Liver (tissue), 9 donors: ENCODE results near the gene MTA3. TPM values are rescaled to one million over a fixed set of nuclear protein-coding genes. Genes with fewer than 3 reads are reported as not detected.

Experiments used
- DNase-seq: peaks from one replicate; pipeline ENCODE4 v3.0.0-alpha.2; 2017; ENCODE audit warnings: low spot score
- H3K27ac ChIP-seq, 2 donors: one replicate each; pipeline ENCODE4 v1.7.0; 2013; ENCODE audit warnings: inconsistent platforms in 2 of 2, low read length in 2 of 2, control low read depth in 1 of 2, low read depth in 1 of 2, mild to moderate bottlenecking in 1 of 2
- H3K27me3 ChIP-seq, 4 donors: one replicate each; pipeline versions ENCODE4 v1.6.1 to v1.7.0; 2013; ENCODE audit warnings: low read length in 3 of 4, inconsistent platforms in 1 of 4, mild to moderate bottlenecking in 1 of 4, moderate library complexity in 1 of 4; ENCODE audit not compliant: control insufficient read depth in 4 of 4, insufficient read depth in 4 of 4
- H3K36me3 ChIP-seq, 4 donors: one replicate each; pipeline versions ENCODE4 v1.6.1 to v1.7.0; 2013; ENCODE audit warnings: low read length in 3 of 4, mild to moderate bottlenecking in 3 of 4, low read depth in 1 of 4, moderate library complexity in 1 of 4; ENCODE audit not compliant: control insufficient read depth in 4 of 4, insufficient read depth in 3 of 4
- H3K4me1 ChIP-seq, 4 donors: one replicate each; pipeline versions ENCODE4 v1.6.1 to v1.7.0; 2013; ENCODE audit warnings: low read length in 3 of 4, mild to moderate bottlenecking in 3 of 4, moderate library complexity in 1 of 4; ENCODE audit not compliant: control insufficient read depth in 4 of 4, insufficient read depth in 4 of 4
- H3K4me3 ChIP-seq, 3 donors: one replicate each; pipeline versions ENCODE4 v1.6.1 to v1.7.0; 2013; ENCODE audit warnings: low read length in 3 of 3, control low read depth in 1 of 3, low read depth in 1 of 3, mild to moderate bottlenecking in 1 of 3
- H3K9ac ChIP-seq, 2 donors: one replicate each; pipeline ENCODE4 v1.7.0; 2013; ENCODE audit warnings: low read length in 2 of 2, mild to moderate bottlenecking in 2 of 2, moderate library complexity in 2 of 2, control low read depth in 1 of 2, low read depth in 1 of 2
- H3K9me3 ChIP-seq, 4 donors: one replicate each; pipeline versions ENCODE4 v1.6.1 to v1.7.0; 2013; ENCODE audit warnings: low read length in 3 of 4; ENCODE audit not compliant: control insufficient read depth in 4 of 4
- EGR1 ChIP-seq, 2 donors: IDR thresholded peaks; 2 replicates each; pipeline ENCODE4 v1.6.1; 2016 to 2018; ENCODE audit warnings: antibody characterized with exemption in 2 of 2, low read depth in 2 of 2
- FOXA1 ChIP-seq: IDR thresholded peaks from 2 replicates; pipeline ENCODE4 v1.6.1; 2016; ENCODE audit warnings: antibody characterized with exemption
- FOXA2 ChIP-seq: IDR thresholded peaks from 2 replicates; pipeline ENCODE4 v1.6.1; 2016; ENCODE audit warnings: antibody characterized with exemption
- GABPA ChIP-seq, 2 donors: IDR thresholded peaks in 1 of 2; conservative IDR thresholded peaks in 1 of 2; 2 replicates each; pipeline ENCODE4 v1.6.1; 2016; ENCODE audit warnings: antibody characterized with exemption in 2 of 2, mild to moderate bottlenecking in 1 of 2, moderate library complexity in 1 of 2
- HNF4A ChIP-seq, 2 donors: conservative IDR thresholded peaks; 2 replicates each; pipeline ENCODE4 v1.6.1; 2016; ENCODE audit warnings: antibody characterized with exemption in 2 of 2, mild to moderate bottlenecking in 2 of 2
- HNF4G ChIP-seq: IDR thresholded peaks from 2 replicates; pipeline ENCODE4 v1.6.1; 2016; ENCODE audit warnings: antibody characterized with exemption
- JUND ChIP-seq, 2 donors: IDR thresholded peaks; 2 replicates each; pipeline ENCODE4 v1.6.1; 2016; ENCODE audit warnings: antibody characterized with exemption in 2 of 2
- MAX ChIP-seq: IDR thresholded peaks from 2 replicates; pipeline ENCODE4 v1.6.1; 2016; ENCODE audit warnings: antibody characterized with exemption
- NR2F2 ChIP-seq: IDR thresholded peaks from 2 replicates; pipeline ENCODE4 v1.6.1; 2016; ENCODE audit warnings: antibody characterized with exemption
- RAD21 ChIP-seq, 2 donors: IDR thresholded peaks; 2 replicates each; pipeline ENCODE4 v1.6.1; 2016; ENCODE audit warnings: antibody characterized with exemption in 2 of 2, mild to moderate bottlenecking in 2 of 2
- REST ChIP-seq: IDR thresholded peaks from 2 replicates; pipeline ENCODE4 v1.6.1; 2016; ENCODE audit warnings: antibody characterized with exemption, mild to moderate bottlenecking
- RXRA ChIP-seq, 2 donors: IDR thresholded peaks; 2 replicates each; pipeline ENCODE4 v1.6.1; 2017 to 2018; ENCODE audit warnings: antibody characterized with exemption in 2 of 2, mild to moderate bottlenecking in 1 of 2
- SP1 ChIP-seq: IDR thresholded peaks from 2 replicates; pipeline ENCODE4 v1.6.1; 2018; ENCODE audit warnings: antibody characterized with exemption, mild to moderate bottlenecking
- TAF1 ChIP-seq: conservative IDR thresholded peaks from 2 replicates; pipeline ENCODE4 v1.6.1; 2016; ENCODE audit warnings: antibody characterized with exemption, mild to moderate bottlenecking
- YY1 ChIP-seq: IDR thresholded peaks from 2 replicates; pipeline ENCODE4 v1.6.1; 2016; ENCODE audit warnings: antibody characterized with exemption, mild to moderate bottlenecking
- WGBS: extraction: QIAGEN DNeasy Blood & Tissue Kit; methylation state at CpG from one replicate; pipeline ENCODE4 v1.1.7; 2013; 5-methylcytosine and 5-hydroxymethylcytosine counted together
- polyA plus RNA-seq, 2 donors: library from polyadenylated mRNA; stranded (reverse) in 1 of 2; unstranded in 1 of 2; fragments of 200-250 nt in 1 of 2; fragments of >200 nt in 1 of 2; fragmentation: Nextera tagmentation in 1 of 2; extraction: Ambion mirVana in 1 of 2; gene quantifications; one replicate each; pipeline versions ENCODE4 v1.2.1 to v1.2.3, GENCODE V29; 2013 to 2015
- total RNA-seq, 2 donors: library from RNA; depleted of rRNA; stranded (reverse); fragments of >200 nt; gene quantifications; one replicate each; pipeline ENCODE4 v1.2.3, GENCODE V29; 2014
- TF ChIP-seq, protein P1 (sequence below): IDR thresholded peaks from 2 replicates; pipeline ENCODE4 v1.6.1; 2016; ENCODE audit warnings: antibody characterized with exemption
- TF ChIP-seq, protein P2 (sequence below): IDR thresholded peaks from 2 replicates; pipeline ENCODE4 v1.6.1; 2016; ENCODE audit warnings: antibody characterized with exemption
- TF ChIP-seq, protein P3 (sequence below): fragments of 150-350 bp; IDR thresholded peaks from 2 replicates; pipeline ENCODE4 v1.5.1; 2017; ENCODE audit warnings: improper control_type of control experiment, low read depth, low read length; ENCODE audit not compliant: missing input control
- donor health status: healthy.
- donor health status: healthy.
- donor health status: healthy.
- donor health status: healthy.
- donor health status: healthy.

MTA3 gene
- total and polyA plus RNA-seq, 4 donors, result 5.5 to 10.3 (median 6.8) TPM

GRCh38 chr2:42653039-42653438 lies 84.6 kb downstream of the MTA3 start:
- Histone ChIP-seq H3K27me3 (no peaks in the 10 kb centered on the region), H3K9ac (no peak overlapping the region), H3K4me3 (no peak overlapping the region), H3K4me1 (no peaks in the 10 kb centered on the region), H3K36me3 (peaks cover 0 to 3% (median 0%) of the 10 kb centered on the region in 4 donors), H3K27ac (no peak overlapping the region), H3K9me3 (no peaks in the 10 kb centered on the region)
- TF ChIP-seq FOXA1 (no peak), HNF4A (conservative IDR thresholded peaks at IDR 0.05) (no peak), HNF4G (no peak)
- TF ChIP-seq, protein P1, sequence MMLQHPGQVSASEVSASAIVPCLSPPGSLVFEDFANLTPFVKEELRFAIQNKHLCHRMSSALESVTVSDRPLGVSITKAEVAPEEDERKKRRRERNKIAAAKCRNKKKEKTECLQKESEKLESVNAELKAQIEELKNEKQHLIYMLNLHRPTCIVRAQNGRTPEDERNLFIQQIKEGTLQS, result no peak
- 89% methylated on average over 5 of the region's 5 CpGs for WGBS
- DNase-seq, result no peak

GRCh38 chr2:42653908-42654445 lies 85.5 kb downstream of the MTA3 start:
- Histone ChIP-seq H3K27me3 (no peaks in the 10 kb centered on the region), H3K9me3 (no peaks in the 10 kb centered on the region), H3K36me3 (peaks cover 0 to 3% (median 1%) of the 10 kb centered on the region in 4 donors), H3K9ac (no peak overlapping the region), H3K4me3 (no peak overlapping the region), H3K27ac (no peak overlapping the region), H3K4me1 (no peaks in the 10 kb centered on the region)
- DNase-seq, result no peak
- WGBS, result 95% methylated on average over 2 of the region's 2 CpGs
- TF ChIP-seq RAD21 (IDR thresholded peaks at IDR 0.05) (no peak), RXRA (IDR thresholded peaks at IDR 0.05) (no peak), REST (no peak), EGR1 (IDR thresholded peaks at IDR 0.05; ENCODE audit: low read depth in 2 of 2) (no peak), NR2F2 (no peak), SP1 (no peak), JUND (IDR thresholded peaks at IDR 0.05) (no peak), TAF1 (no peak), YY1 (no peak), FOXA2 (no peak), MAX (no peak), FOXA1 (no peak), HNF4A (conservative IDR thresholded peaks at IDR 0.05) (no peak), GABPA (IDR thresholded peaks at IDR 0.05 in 1 of 2, conservative IDR thresholded peaks at IDR 0.05 in 1 of 2) (no peak), HNF4G (no peak)
- TF ChIP-seq, protein P1, result no peak
- TF ChIP-seq, protein P2, sequence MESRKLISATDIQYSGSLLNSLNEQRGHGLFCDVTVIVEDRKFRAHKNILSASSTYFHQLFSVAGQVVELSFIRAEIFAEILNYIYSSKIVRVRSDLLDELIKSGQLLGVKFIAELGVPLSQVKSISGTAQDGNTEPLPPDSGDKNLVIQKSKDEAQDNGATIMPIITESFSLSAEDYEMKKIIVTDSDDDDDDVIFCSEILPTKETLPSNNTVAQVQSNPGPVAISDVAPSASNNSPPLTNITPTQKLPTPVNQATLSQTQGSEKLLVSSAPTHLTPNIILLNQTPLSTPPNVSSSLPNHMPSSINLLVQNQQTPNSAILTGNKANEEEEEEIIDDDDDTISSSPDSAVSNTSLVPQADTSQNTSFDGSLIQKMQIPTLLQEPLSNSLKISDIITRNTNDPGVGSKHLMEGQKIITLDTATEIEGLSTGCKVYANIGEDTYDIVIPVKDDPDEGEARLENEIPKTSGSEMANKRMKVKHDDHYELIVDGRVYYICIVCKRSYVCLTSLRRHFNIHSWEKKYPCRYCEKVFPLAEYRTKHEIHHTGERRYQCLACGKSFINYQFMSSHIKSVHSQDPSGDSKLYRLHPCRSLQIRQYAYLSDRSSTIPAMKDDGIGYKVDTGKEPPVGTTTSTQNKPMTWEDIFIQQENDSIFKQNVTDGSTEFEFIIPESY, result no peak
- TF ChIP-seq, protein P3, sequence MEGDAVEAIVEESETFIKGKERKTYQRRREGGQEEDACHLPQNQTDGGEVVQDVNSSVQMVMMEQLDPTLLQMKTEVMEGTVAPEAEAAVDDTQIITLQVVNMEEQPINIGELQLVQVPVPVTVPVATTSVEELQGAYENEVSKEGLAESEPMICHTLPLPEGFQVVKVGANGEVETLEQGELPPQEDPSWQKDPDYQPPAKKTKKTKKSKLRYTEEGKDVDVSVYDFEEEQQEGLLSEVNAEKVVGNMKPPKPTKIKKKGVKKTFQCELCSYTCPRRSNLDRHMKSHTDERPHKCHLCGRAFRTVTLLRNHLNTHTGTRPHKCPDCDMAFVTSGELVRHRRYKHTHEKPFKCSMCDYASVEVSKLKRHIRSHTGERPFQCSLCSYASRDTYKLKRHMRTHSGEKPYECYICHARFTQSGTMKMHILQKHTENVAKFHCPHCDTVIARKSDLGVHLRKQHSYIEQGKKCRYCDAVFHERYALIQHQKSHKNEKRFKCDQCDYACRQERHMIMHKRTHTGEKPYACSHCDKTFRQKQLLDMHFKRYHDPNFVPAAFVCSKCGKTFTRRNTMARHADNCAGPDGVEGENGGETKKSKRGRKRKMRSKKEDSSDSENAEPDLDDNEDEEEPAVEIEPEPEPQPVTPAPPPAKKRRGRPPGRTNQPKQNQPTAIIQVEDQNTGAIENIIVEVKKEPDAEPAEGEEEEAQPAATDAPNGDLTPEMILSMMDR, result no peak
